Activated CD4-positive, alpha-beta T cell treated with anti-CD3 and anti-CD28 coated beads for 36 hours (primary cell): ENCODE data around the gene ISM1. TPM values are rescaled to one million over a fixed set of nuclear protein-coding genes. Genes with fewer than 3 reads are reported as not detected.

ENCODE experiments used
- ATAC-seq: fragments of 200-7000 bp; cut with Tn5 transposase; one replicate; pipeline ENCODE4 v1.10.0; 2021; ENCODE audit warnings: mild to moderate bottlenecking, moderate library complexity
- CTCF ChIA-PET: fragments of 350-600 bp; sonication (Branson Sonifier 250); formaldehyde crosslinking; loops from one replicate; lab custom pipeline; 2021; ENCODE audit warnings: antibody characterized with exemption; lab: Charles Lee
- POLR2A ChIA-PET: fragments of 350-600 bp; sonication (Branson Sonifier 250); formaldehyde crosslinking; loops from one replicate; lab custom pipeline; 2021; ENCODE audit warnings: antibody characterized with exemption, inconsistent platforms; lab: Charles Lee
- DNase-seq: peaks from one replicate; pipeline ENCODE4 v3.0.0-alpha.2; 2020
- H3K27ac Mint-ChIP-seq: one replicate; pipeline ENCODE4 v1.8.0; 2021; ENCODE audit warnings: mixed read lengths
- H3K27me3 Mint-ChIP-seq: one replicate; pipeline ENCODE4 v1.8.0; 2021; ENCODE audit warnings: mixed read lengths
- H3K36me3 Mint-ChIP-seq: one replicate; pipeline ENCODE4 v1.8.0; 2021; ENCODE audit warnings: low read depth, mixed read lengths
- H3K4me1 Mint-ChIP-seq: one replicate; pipeline ENCODE4 v1.8.0; 2021; ENCODE audit warnings: mixed read lengths
- H3K4me3 Mint-ChIP-seq: one replicate; pipeline ENCODE4 v1.8.0; 2021; ENCODE audit warnings: mild to moderate bottlenecking, moderate library complexity, mixed read lengths
- H3K9me3 Mint-ChIP-seq: one replicate; pipeline ENCODE4 v1.8.0; 2021; ENCODE audit warnings: low read depth, mixed read lengths
- intact Hi-C, 2 experiments: fragments of 100-400 bp; cut with DNase I in 1 of 2; cut with micrococcal nuclease in 1 of 2; formaldehyde crosslinking; loops; one replicate each; pipeline versions ENCODE4 v1.14.2 to v1.15.1; 2022 to 2024; cut with DNase I, micrococcal nuclease
- total RNA-seq, 2 experiments: library from RNA; stranded (reverse); gene quantifications; one replicate each; pipeline ENCODE4 v1.2.3, GENCODE V29; 2021

Gene ISM1
- total RNA-seq, result under 1 TPM; 0.48 to 0.51 TPM

DNA sequence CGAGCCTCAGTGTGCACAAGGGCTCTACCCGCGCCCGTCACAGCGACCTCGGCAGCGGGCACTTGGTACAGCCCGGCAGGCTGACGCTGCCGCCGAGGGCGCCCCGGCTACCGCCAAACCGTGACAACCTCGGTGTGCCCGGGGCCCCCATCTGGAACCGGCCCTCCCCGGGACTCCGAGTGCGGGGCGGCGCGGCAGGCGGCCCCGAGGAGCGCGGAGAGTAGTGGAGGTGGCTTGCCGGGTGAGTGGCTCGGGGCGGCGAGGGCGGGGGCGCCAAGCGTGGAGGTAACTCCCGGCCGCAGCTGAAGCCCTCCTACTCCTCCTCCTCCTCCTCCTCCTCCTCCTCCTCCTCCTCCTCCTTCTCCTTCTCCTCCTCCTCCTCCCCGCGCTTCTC lies at the start of gene ISM1:
Gene ISM1, plus strand, starts transcription at position 371 of the 394 bp plus-strand sequence. CDS start 503 bp downstream, outside the sequence.
- DNase-seq (peak; percentile 57), ATAC-seq (peak; percentile 43)
- Mint-ChIP-seq H3K9me3 (no peaks in the 10 kb centered on the region), H3K27me3 (peaks cover 42% of the 10 kb centered on the region), H3K4me3 (peak within 1 kb of the TSS; percentile 74), H3K4me1 (peaks cover 17% of the 10 kb centered on the region), H3K36me3 (no peaks in the 10 kb centered on the region), H3K27ac (peak within 1 kb of the TSS; percentile 37)
- intact Hi-C loops, result loop anchor here (1.0 to 10.0 kb wide), 6 partner anchors 8 to 1326 kb away; partner anchors contain the start of genes ESF1 (in 1 of the 2) and SPTLC3 (in 1 of the 2)
- CTCF ChIA-PET, result interaction anchor here (1.4 kb wide), 1 partner anchor 40 kb away, joined by 4 read pairs; no protein-coding TSS in a partner anchor
- POLR2A ChIA-PET, result interaction anchor here (0.6 kb wide), 1 partner anchor 29 kb away, joined by 3 read pairs; no protein-coding TSS in a partner anchor

DNA sequence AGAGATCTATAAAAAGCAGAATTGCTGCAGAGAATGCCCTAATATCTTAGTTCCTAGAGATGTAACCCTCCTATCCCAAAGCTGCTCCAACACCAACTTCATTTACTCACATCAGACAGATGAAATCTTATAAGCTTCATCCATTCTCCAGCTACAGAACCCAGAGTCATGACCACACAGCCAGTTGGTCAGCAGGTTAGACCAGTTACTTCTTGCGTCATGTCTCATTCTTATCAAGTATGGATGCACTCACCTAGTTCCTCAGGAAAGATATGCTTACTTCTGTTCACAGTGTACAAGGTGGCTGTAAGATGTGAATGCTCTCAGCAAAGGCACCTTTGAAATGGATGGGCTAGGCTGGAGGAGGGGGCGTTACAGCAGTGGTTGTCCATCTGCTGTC lies 47.9 kb upstream of the ISM1 start:
- Mint-ChIP-seq H3K27me3 (no peaks in the 10 kb centered on the region), H3K4me1 (no peaks in the 10 kb centered on the region), H3K36me3 (no peaks in the 10 kb centered on the region), H3K4me3 (no peak overlapping the region), H3K27ac (no peak overlapping the region), H3K9me3 (no peaks in the 10 kb centered on the region)
- no peak for DNase-seq
- ATAC-seq, result no peak
- ChIA-PET CTCF (no interaction called here), POLR2A (no interaction called here)
- intact Hi-C loops, result no loop called here

DNA sequence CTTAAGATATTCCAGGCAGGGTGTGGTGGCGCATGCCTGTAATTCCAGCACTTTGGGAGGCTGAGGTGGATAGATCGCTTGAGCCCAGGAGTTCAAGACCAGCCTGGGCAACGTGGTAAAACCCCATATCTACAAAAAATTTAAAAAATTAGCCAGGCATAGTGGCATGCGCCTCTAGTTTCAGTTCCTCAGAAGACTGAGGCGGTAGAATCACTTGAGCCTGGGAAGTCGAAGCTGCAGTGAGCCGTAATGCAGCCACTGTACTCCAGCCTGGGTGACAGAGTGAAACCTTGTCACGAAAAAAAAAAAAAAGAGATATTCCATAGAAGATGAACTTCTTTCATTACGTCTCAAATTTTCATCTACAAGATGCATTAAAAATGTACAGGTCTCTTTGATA lies 46.7 kb upstream of the ISM1 start:
- Mint-ChIP-seq H3K27ac (no peak overlapping the region), H3K9me3 (no peaks in the 10 kb centered on the region), H3K4me1 (no peaks in the 10 kb centered on the region), H3K4me3 (no peak overlapping the region), H3K27me3 (no peaks in the 10 kb centered on the region), H3K36me3 (no peaks in the 10 kb centered on the region)
- ATAC-seq (no peak), DNase-seq (no peak)
- intact Hi-C loops, result no loop called here
- POLR2A ChIA-PET, result no interaction called here
- CTCF ChIA-PET, result no interaction called here

DNA sequence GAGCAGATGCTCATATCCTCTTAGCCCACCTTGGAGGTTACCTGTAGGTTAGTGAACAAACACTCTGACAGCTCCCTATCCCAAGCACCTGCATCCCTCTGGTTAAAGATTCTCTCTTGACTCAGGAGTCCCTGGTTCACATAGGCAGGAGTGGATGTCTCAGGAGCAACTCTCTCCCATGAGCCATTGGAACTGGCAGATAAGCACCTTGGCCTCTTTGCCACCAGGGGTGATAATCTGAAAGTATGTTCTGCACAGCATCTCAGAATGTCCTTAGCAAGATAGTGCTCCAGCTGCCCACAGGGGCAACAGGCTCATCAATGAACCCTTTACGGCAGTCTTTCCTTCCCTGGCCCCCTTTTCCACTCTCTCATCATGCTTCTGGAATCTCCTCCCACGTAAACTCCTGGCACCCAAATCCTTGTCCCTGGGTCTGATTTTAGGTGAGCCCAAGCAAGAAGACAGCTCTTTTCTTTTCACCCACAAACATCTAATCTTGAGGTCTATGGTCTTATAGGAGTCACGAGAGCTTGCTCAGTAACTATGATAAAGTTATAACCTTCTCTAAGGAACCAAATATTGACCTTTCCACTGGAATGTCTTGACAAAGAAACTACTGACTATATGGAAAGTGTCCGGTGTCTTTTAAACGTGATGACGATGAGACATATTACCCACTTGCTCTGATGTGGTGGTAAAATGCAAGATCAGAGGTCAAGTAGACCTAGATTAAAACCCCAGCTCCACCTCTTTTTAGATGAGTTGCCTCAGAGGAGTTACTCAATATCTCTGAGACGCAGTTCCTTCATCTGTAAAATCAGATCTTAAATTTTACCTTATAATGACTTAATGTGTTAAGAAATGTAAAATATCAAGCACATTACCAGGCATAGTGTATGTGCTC lies 39.8 kb upstream of the ISM1 start:
- ChIA-PET CTCF (no interaction called here), POLR2A (no interaction called here)
- no peak for DNase-seq
- H3K27me3 Mint-ChIP-seq, result no peaks in the 10 kb centered on the region
- no peaks in the 10 kb centered on the region for H3K9me3 Mint-ChIP-seq
- ATAC-seq, result no peak
- H3K36me3 Mint-ChIP-seq, result no peaks in the 10 kb centered on the region
- no peaks in the 10 kb centered on the region for H3K4me1 Mint-ChIP-seq
- H3K4me3 Mint-ChIP-seq, result no peak overlapping the region
- intact Hi-C loops, result no loop called here
- H3K27ac Mint-ChIP-seq, result no peak overlapping the region

DNA sequence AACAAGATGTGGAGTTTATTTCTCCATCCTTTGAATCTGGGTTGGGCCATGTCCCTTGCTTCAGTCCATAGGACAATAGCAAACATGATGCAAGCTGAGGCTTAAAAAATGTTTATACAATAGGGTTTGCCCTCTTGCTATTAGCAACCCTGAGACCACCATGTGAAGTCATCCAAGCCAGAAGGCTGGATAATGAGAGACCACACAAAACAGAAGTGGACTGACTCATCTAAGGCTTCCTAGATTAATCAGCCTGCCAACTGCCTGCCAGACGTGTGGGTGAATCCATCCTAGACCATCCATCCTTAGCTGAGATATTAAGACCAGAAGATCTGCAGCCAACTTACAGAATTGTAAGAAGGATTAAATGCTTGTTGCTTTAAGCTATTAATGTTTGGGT lies 38.1 kb upstream of the ISM1 start:
- H3K9me3 Mint-ChIP-seq, result peaks cover 9% of the 10 kb centered on the region
- no peak overlapping the region for H3K27ac Mint-ChIP-seq
- no peaks in the 10 kb centered on the region for H3K27me3 Mint-ChIP-seq
- ChIA-PET CTCF (interaction anchor here (0.7 to 0.9 kb wide), 2 partner anchors 80 to 364 kb away, joined by 3 to 4 read pairs; no protein-coding TSS in a partner anchor), POLR2A (interaction anchor here (0.6 kb wide), 1 partner anchor 13 kb away, joined by 3 read pairs; no protein-coding TSS in a partner anchor)
- H3K4me3 Mint-ChIP-seq, result no peak overlapping the region
- no peaks in the 10 kb centered on the region for H3K4me1 Mint-ChIP-seq
- peaks cover 5% of the 10 kb centered on the region for H3K36me3 Mint-ChIP-seq
- ATAC-seq (peak; percentile 78), DNase-seq (peak; percentile 30)
- intact Hi-C loops, result loop anchor here in 1 of 2 experiments (2.0 kb wide), 1 partner anchor 66 kb away; no protein-coding TSS in a partner anchor

DNA sequence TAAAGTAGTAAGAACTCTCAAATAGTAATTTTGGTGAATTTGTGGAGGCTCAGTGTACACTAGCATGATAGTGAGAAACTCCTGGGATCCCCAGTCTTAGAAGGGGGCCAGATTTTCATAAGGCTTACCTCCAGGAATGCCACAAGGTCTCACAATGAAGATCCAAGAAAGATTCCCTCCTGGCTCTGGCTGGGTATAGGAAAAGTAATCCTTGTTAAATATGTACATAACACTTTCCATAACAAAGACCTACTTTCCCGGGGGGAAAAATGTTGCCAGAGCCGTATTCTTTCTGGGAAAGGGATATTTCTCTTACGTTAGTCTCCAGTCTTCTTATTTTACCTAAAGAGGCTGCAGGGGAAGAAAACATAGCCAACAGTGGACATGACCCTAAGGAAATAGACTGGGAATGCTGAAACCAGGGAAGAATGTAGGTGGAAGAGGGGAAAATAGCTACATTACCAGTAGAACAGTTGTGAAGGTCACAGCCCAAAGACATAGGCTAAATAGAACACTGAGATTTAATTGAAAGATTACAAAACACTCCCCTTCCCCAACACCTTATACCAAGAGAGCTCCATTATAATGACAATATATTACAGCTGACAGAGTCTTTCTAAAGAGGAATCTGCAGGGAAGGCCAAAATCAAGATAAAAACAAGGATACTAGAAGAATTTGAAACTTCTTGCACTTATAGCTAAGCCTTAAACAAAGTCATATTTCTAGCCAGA lies 34.9 kb upstream of the ISM1 start:
- ChIA-PET CTCF (interaction anchor here (0.6 to 0.9 kb wide), 2 partner anchors 28 to 76 kb away, joined by 3 read pairs; no protein-coding TSS in a partner anchor), POLR2A (no interaction called here)
- ATAC-seq (no peak), DNase-seq (no peak)
- Mint-ChIP-seq H3K27ac (no peak overlapping the region), H3K4me1 (no peaks in the 10 kb centered on the region), H3K27me3 (no peaks in the 10 kb centered on the region), H3K4me3 (no peak overlapping the region), H3K36me3 (peaks cover 5% of the 10 kb centered on the region), H3K9me3 (peaks cover 9% of the 10 kb centered on the region)
- intact Hi-C loops, result no loop called here

DNA sequence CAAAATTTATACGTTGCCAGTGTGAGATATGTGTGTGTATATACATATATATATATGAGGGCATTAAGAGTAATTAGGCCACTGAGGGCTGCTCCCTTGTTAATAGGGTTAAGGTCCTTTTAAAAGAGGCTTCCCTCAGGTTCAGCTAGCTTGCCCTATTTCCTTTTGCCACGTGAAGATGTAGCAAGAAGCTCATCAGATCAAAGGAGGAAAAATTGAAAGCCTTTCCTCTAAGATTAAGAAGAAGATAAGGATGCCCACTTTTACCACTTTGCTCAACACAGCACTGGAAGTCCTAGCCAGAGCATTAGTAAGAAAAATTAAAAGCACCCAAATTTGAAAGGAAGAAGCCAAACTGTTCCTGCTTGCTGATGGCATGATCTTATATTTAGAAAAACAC lies 33.2 kb upstream of the ISM1 start:
- intact Hi-C loops, result no loop called here
- CTCF ChIA-PET, result no interaction called here
- no peaks in the 10 kb centered on the region for H3K27me3 Mint-ChIP-seq
- POLR2A ChIA-PET, result no interaction called here
- no peak for DNase-seq
- no peak overlapping the region for H3K27ac Mint-ChIP-seq
- H3K9me3 Mint-ChIP-seq, result peaks cover 9% of the 10 kb centered on the region
- H3K4me1 Mint-ChIP-seq, result no peaks in the 10 kb centered on the region
- no peak for ATAC-seq
- peaks cover 5% of the 10 kb centered on the region for H3K36me3 Mint-ChIP-seq
- H3K4me3 Mint-ChIP-seq, result no peak overlapping the region

DNA sequence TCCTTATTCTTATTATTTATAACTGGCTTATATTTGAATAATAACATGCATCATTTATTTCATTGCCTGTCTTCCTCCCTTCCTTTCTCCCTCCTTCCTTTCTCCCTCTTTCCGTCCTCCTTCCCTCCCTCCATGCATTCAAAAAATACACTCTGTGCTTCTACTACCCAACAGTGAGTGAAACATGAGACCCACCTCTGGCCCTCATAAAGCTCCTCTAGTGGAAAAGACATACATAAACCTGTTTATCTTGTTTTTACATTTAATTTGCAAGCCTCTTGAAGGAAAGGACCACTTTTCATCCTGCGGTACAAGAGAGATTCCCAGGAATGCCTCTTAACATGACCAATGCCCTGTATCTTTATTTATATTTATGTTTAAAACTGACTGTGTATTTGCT lies 21.8 kb upstream of the ISM1 start:
- intact Hi-C loops, result no loop called here
- Mint-ChIP-seq H3K4me1 (no peaks in the 10 kb centered on the region), H3K27ac (no peak overlapping the region), H3K36me3 (no peaks in the 10 kb centered on the region), H3K27me3 (peaks cover 3% of the 10 kb centered on the region), H3K4me3 (no peak overlapping the region), H3K9me3 (no peaks in the 10 kb centered on the region)
- no peak for DNase-seq
- ATAC-seq, result no peak
- ChIA-PET POLR2A (no interaction called here), CTCF (no interaction called here)

DNA sequence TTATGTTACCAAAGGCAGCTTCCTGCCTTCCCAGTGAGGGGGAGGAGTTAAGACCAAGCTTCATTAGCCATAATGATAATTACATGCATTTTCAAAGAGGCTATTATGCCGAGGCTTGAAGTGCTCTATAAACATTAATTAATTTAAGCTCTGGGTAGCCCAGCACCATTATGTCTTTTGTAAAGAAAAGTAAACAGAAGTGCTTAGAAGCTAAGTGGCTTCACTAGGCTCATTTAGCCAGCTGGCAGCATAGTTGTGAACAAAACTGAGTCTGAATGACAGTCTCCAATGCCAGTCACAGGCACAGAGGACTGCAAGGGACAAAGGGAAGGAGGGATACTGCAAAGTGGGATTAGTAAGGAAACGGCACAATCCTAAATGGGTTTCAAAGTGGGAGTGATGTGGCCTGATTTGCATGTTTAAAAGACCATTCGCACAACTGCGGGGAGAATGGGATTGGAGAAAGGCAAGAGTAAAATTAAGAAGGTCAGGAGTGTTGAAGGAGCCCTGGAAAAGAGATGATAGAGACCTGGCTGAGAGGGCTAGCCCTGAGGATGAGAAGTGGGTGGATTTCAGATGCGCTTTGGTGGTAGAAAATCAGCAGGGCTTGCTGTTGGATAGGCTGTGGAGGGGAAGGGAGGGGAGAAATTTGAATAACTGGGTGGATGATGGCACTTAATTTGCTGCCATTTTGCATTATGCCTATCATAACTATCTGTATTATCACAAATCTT lies 20.1 kb upstream of the ISM1 start:
- Mint-ChIP-seq H3K4me3 (no peak overlapping the region), H3K9me3 (no peaks in the 10 kb centered on the region), H3K27ac (no peak overlapping the region), H3K36me3 (no peaks in the 10 kb centered on the region), H3K27me3 (peaks cover 3% of the 10 kb centered on the region), H3K4me1 (no peaks in the 10 kb centered on the region)
- ATAC-seq (no peak), DNase-seq (no peak)
- intact Hi-C loops, result no loop called here
- CTCF ChIA-PET, result no interaction called here
- POLR2A ChIA-PET, result no interaction called here

DNA sequence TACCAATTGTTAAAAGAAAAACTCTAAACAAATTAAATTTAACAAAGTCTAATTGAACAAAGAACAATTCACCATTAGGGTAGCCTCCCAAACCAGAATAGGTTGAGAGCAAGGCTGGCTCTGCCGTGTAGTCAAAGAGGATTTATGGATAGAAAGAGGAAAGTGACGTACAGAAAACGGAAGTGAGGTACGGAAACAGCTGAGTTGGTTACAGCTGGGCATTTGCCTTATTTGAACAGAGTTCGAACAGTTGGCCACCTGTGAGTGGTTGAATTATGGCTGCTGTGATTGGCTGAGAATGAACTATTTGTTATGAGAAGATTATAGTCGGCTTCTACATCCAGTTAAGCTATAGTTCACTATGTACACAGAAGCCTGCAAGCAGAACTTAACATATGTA lies 18.5 kb upstream of the ISM1 start:
- H3K27me3 Mint-ChIP-seq, result peaks cover 3% of the 10 kb centered on the region
- ChIA-PET CTCF (interaction anchor here (0.7 to 1.4 kb wide), 4 partner anchors 10 to 42 kb away, joined by 3 read pairs; no protein-coding TSS in a partner anchor), POLR2A (interaction anchor here (0.6 kb wide), 1 partner anchor 19 kb away, joined by 5 read pairs; no protein-coding TSS in a partner anchor)
- no peak overlapping the region for H3K27ac Mint-ChIP-seq
- H3K9me3 Mint-ChIP-seq, result no peaks in the 10 kb centered on the region
- H3K36me3 Mint-ChIP-seq, result no peaks in the 10 kb centered on the region
- DNase-seq (no peak), ATAC-seq (no peak)
- no peak overlapping the region for H3K4me3 Mint-ChIP-seq
- no peaks in the 10 kb centered on the region for H3K4me1 Mint-ChIP-seq
- intact Hi-C loops, result no loop called here

DNA sequence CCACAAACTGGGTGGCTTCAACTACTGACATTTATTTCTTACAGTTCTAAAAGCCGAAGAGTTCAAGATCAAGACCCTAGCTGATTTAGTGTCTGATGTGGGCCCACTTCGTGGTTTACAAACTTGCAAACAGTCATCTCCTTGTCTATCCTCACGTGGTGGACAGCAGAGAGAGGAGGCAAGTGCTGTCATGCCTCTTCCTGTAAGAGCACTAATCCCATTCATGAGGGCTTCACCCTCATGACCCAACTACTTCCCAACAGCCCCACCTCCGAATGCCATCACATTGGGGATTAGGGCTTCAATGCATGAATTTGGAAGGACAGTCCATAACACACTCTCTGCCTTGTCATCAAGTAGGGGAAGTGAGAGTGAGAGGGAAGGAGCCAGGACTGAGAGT lies 15.6 kb upstream of the ISM1 start:
- ChIA-PET CTCF (interaction anchor here (0.5 kb wide), 1 partner anchor 87 kb away, joined by 3 read pairs; no protein-coding TSS in a partner anchor), POLR2A (no interaction called here)
- peaks cover 3% of the 10 kb centered on the region for H3K27me3 Mint-ChIP-seq
- H3K4me3 Mint-ChIP-seq, result no peak overlapping the region
- no peaks in the 10 kb centered on the region for H3K9me3 Mint-ChIP-seq
- no peak for ATAC-seq
- H3K4me1 Mint-ChIP-seq, result no peaks in the 10 kb centered on the region
- H3K36me3 Mint-ChIP-seq, result no peaks in the 10 kb centered on the region
- no peak overlapping the region for H3K27ac Mint-ChIP-seq
- no peak for DNase-seq
- intact Hi-C loops, result no loop called here
